DMS153 (cell line): ENCODE data around the gene CHKB.
"Not testable (repeated sequence)": the region's sequence is repeated elsewhere in the genome, so short reads cannot be mapped to it uniquely, and the experiment has no call there.

Experiments used
- DNase-seq: peaks from one replicate; lab custom pipeline; 2025; lab: John Stamatoyannopoulos, UW

CHKB gene

DNA sequence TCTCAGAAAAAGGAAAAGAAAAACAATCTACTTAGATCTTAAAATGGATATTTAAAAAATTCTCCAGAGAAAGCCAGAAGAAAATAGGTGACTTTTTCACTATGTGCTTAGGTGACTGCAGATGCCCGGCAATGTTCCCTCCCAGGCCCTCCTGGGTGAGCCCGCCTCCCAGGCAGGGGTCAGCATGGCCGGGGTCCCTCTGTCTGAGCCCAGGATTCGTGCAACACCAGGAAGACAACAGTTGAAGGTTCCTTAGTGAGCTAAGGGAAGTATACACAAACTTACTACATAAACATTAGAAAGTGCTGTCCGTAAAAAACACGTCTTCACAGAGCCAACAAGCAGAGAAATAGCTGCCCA, 29.5 kb upstream of the CHKB start:
- DNase-seq, result no peak

DNA sequence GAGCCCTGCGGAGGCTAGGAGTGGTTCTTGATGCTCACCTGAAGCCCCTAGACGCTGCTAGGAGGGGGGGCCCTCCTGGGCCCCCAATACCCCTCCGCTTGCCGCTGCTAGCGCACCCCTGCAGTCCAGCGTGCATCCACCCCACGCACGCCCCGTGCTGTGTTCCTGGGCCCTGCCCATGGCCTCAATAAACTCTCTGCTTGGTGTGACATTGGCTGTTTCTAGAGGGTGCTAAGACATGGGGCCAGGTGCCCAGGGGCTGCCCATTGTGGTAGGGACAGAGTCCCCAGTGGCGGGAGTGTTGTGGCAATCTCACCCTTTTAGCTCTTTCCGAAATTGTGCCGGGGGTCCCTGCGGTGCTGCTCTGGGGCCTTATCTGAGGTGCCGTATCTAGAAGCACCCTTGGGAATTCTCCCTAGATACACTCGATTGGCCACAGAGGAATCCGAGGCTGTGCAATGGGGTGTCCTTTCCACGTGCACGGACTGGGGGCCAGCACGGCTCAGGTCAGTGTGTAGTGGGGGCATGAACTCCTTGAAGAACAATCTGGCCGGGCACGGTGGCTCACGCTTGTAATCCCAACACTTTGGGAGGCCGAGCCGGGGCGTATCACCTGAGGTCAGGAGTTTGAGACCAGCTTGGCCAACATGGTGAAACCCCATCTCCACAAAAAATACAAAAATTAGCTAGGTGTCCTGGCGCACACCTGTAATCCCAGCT, 28.9 kb upstream of the CHKB start:
- DNase-seq, result no peak

DNA sequence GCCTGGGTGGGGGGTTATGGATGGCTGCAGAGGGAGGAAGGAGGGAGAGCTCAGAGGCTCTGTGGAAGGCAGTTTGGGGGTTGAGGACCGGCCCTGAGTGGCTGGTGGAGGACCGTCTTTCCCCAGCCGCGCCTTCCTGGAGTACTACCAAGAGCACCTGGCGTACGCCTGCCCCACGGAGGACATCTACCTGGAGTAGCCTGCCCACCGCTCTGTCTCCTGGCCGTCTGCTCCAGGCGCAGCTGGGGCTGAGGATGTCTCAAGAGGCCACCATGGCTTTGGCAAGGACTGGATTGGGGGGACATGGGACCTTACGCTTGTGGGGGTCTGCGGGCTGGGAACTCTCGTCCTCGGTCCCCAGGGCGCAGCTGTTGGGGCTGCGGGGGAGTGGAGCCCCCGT, 27.9 kb upstream of the CHKB start:
- no peak for DNase-seq

DNA sequence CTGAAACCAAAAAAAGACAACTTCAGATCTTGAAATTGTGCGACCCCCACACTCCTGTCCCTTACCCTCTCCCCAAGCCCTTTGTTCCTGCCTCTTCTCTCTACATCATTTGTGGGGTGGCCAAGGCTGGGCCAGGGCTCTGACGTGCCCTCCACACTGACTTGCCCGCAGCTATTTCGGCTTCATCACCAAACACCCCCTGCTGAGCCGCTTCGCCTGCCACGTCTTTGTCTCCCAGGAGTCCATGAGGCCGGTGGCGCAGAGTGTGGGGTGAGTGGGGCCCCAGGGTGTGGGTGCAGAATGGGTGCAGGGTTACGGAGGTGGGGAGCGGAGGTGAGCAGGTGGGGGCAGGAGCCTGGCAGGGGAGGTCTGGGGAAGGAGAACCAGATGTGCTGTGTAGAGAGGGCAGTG, 27.4 kb upstream of the CHKB start:
- no peak for DNase-seq

DNA sequence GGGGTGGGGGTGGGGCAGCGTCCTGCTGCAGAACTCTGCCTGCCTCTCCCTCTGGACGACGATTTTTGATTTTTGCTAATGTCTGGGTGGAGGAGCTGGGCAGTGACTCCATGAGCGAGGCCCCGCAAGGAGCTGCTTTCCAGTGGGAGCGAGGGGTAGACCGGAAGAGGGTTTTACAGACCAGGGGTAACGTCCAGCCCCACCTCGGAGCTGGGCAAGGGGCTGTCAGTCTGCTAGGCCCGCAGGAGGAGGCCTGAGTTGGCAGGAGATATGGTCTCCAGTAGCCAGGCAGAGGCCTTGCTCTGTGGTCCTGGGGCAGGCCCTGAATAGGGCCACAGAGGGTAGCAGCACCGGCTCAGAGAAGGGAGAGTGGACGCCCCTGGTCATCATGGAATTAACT, 26.9 kb upstream of the CHKB start:
- no peak for DNase-seq

DNA sequence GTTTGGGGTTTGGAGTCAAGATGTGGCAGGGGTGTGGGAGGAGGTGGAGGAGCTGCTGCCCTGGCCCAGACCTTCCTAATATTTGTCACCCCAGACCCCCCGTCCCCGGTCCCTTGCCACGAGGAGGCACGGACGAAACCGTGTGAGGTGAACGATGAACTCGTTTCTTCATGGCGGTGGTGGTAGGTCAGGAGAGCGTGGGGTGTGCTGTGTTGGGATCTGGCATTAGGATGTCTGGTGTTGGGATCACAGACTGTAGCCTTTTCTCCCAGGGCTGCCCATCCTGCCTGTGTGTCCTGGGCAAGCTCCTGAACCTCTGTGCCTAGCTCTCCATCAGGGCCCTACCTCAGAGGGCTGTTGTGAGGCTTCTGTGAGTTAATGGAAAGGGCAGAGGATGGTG, 26.3 kb upstream of the CHKB start:
- DNase-seq, result no peak

DNA sequence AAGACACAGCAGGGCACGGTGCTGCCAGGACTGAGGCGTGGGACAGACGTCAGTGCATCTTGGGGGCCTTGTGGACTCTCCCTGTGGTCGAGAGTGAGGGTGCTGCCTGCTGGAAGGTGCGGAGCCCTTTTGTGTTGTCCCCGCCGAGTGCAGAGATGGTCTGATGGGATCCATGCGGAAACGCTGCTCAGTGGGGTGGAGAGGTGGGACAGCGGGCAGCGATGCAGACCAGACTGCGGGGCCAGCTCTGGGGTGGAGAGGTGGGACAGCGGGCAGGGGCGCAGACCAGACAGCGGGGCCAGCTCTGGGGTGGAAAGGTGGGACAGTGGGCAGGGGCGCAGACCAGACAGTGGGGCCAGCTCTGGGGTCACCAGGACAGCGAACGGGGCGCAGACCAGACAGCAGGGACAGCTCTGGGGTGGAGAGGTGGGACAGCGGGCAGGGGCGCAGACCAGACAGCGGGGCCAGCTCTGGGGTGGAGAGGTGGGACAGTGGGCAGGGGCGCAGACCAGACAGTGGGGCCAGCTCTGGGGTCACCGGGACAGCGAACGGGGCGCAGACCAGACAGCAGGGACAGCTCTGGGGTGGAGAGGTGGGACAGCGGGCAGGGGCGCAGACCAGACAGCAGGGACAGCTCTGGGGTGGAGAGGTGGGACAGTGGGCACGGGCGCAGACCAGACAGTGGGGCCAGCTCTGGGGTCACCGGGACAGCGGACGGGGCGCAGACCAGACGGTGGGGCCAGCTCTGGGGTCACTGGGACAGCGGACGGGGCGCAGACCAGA, 25.6 kb upstream of the CHKB start:
- not testable (repeated sequence) for DNase-seq

DNA sequence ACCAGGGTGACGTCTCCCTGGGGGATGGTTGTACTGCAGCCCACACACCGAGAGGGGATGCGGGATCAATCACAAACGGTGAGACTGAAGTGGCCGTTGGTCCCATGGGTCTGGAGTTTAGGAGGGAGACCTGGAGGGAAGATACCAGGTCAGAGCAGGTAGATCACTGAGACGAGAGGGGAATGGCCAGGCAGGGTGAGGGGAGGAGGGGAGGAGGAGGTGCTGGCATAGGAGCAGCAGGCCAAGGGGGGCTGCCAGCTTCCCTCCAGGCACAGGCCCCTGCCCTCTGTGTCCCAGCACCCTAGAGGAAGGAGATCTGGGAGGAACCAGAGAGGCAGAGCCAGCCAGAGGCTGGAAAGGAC, 25.0 kb upstream of the CHKB start:
- DNase-seq, result no peak

DNA sequence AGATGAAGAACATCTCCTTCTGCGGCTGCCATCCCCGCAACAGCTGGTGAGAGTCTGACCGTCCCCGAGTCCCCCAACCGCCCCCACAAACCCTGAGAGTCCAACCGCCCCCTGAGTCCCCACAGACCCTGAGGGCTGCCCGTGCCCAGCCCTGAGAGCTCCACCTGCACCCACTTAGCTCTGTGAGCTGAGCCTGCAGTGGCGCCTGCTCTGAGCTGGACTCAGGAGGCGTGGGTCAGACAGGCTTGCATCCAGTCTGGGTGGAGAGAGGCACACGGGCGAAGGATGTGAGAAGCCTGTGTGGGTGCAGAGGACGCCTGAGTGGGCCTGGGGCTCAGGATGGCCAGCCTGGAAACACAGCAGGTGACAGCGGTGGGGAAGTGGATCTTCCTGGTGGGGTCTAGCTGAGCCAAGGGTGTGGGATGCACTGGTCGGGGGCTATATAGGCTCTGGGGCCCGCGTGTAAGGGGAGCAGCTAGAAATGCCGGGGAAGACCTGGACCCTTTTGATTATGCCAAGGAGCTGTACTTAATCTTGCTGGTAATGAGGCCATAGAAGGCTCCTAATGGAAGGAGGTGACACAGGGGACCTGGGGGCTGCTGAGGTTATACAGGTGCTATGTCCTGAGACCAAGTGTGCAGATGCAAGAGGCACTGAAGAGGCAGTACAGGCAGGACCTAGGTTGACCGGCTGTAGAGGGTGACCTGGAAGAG, 24.5 kb upstream of the CHKB start:
- DNase-seq, result no peak

DNA sequence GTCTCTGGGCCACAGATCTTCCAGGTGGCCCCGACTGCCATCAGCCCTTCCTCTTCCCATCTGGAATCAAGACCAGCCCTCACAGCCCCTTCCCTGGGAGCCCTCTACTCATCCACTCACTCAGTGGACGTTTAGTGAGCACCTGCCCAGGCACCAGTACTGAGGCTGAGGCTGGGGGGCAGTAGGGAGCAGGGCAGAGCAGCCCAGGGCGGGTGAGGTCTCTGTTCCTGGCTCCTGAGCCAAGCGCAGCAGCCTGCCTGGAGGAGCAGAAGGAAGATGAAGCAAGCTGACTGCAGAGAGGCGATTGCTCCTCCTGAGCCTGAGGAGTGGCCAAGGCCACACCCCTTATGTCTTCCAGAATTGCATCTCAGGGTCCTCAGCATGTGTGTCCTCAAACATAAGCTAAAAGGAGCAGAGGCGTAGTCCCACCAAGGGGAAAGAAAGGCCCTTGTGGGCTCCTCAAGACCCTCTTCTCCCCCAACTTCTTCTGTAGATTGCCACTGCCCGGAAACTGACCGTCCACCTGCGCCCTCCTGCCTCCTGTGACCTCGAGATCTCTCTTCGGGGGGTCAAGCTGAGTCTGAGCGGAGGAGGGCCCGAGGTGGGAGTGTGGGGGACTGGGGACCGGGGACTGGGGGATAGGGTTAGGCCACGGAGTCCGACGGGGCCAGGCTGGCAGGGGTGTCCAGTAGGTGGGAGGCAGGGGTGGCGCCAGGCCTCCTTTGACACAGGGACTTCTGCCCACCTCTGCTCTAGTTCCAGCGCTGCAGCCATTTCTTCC, 23.7 kb upstream of the CHKB start:
- no peak for DNase-seq

DNA sequence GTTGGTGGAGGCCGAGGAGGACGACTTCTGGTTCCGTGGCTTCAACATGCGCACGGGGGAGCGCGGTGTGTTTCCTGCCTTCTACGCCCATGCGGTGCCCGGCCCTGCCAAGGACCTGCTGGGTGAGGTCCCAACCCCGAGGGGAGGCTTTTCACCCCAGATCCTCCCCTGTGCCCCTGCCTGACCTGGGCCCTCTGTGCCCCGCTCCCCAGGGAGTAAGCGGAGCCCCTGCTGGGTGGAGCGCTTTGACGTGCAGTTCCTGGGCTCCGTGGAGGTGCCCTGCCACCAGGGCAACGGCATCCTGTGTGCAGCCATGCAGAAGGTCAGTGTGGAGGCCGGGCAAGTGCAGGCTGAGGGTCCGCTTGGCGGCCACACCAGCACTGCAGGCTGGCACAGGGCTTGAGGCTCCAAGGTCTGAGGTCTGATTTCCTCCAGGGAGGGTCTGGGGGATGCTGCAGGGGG, 23.0 kb upstream of the CHKB start:
- DNase-seq, result no peak

DNA sequence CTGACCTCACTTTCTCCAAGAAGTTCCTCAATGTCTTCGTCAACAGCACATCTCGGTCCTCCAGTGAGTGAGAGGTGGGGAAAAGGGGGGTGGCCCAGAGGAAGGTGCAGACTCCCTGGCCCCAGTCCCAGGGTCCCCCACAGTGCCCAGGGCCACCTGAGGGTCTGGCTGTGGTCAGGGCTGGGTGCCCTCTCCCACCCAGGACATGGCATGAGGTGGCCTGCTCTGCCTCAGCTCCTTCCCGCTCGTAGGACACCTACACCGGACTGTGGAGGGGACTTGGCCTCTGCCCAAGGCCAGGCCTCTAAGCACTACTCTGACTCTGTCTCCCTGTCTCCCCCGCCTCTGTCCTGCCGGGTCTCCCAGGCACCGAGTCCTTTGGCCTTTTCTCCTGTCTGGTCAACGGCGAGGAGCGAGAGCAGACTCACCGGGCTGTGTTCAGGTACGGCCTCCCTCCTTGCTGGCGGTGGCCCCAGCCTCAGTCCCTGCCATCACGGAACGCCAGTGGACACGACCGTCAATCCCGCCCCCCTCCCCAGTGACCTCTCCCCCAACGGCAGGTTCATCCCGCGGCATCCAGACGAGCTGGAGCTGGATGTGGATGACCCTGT, 22.5 kb upstream of the CHKB start:
- no peak for DNase-seq

DNA sequence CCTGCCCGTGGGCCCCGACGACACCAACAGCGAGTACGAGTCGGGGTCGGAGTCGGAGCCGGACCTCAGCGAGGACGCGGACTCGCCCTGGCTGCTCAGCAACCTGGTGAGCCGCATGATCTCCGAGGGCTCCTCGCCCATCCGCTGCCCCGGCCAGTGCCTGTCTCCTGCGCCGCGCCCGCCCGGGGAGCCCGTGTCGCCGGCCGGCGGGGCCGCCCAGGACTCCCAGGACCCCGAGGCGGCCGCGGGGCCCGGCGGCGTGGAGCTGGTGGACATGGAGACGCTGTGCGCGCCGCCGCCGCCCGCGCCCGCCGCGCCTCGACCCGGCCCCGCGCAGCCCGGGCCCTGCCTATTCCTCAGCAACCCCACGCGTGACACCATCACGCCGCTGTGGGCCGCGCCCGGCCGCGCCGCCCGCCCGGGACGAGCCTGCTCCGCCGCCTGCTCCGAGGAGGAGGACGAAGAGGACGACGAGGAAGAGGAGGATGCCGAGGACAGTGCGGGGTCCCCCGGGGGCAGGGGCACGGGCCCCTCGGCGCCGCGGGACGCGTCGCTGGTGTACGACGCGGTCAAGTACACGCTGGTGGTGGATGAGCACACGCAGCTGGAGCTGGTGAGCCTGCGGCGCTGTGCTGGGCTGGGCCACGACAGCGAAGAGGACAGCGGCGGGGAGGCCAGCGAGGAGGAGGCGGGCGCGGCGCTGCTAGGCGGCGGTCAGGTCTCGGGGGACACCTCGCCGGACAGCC, 21.8 kb upstream of the CHKB start:
- DNase-seq, result no peak

DNA sequence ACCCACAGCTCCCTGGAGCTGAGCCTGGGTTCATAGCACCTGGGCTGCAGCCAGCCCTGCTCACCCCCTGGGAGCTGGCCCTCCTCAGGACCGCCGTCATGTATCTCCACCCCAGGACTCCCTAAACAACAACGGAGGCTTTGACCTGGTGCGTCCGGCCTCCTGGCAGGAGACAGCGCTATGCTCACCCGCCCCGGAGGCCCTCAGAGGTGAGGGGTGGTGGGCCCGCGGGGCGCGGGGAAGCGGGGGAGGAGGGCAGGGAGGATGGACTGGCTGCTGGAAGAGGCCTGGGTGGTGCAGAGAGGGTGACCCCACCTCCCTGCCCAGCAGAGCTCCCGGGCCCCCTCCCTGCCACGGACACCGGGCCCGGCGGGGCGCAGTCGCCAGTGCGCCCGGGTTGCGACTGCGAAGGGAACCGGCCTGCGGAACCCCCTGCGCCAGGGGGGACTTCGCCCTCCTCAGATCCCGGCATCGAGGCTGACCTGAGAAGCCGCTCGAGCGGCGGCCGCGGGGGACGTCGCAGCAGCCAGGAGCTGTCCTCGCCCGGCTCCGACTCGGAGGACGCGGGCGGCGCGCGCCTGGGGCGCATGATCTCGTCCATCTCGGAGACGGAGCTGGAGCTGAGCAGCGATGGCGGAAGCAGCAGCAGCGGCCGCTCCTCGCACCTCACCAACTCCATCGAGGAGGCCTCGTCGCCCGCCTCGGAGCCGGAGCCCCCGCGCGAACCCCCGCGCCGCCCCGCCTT, 21.0 kb upstream of the CHKB start:
- DNase-seq, result no peak

DNA sequence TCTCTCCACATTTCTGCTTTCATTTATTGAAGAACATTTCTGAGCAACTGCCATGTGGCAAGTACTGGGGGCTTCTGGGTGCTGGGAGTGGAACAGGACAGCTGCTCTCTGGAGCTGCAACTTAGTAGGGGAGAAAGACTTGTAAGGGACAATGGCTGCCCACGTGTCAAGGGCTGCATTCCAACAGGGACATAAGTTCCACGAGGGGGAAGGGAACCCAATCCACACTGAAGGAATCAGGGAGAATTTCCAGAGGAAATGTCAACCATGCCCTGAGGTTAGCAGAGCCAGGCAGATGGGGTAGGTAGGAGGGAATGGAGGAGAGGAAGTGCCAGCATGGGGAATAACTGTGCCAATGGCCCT, 19.7 kb upstream of the CHKB start:
- no peak for DNase-seq

DNA sequence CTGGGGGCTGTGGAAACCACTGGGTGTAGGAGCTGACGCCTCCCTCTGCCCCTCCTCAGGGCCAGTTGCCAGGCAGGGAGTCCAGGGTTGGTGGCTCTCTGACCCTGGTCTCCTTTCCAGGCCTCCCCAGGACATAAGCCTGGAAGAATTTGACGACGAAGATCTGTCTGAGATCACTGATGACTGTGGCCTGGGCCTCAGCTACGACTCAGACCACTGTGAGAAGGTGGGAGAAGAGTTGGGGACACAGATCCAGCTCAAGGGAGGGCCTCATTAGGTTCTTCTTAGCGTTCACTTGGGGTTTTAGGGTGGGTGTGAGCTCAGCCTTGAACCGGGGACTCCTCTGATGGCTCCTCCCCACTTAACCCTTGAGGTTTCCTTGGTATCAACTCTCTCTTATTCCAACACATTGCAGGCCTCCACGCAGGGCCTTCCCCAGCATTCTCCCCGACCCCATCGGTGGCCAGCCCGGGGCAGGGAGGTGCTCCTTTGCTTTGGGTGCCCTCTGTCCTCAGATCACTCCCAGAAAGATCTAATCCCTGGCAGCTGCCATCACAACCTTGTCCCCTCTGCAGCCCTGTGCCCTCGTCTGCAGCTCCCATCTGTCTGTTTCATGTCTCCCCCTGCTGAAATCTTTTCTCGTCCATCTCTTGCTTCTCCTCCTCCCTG, 19.2 kb upstream of the CHKB start:
- DNase-seq, result no peak

DNA sequence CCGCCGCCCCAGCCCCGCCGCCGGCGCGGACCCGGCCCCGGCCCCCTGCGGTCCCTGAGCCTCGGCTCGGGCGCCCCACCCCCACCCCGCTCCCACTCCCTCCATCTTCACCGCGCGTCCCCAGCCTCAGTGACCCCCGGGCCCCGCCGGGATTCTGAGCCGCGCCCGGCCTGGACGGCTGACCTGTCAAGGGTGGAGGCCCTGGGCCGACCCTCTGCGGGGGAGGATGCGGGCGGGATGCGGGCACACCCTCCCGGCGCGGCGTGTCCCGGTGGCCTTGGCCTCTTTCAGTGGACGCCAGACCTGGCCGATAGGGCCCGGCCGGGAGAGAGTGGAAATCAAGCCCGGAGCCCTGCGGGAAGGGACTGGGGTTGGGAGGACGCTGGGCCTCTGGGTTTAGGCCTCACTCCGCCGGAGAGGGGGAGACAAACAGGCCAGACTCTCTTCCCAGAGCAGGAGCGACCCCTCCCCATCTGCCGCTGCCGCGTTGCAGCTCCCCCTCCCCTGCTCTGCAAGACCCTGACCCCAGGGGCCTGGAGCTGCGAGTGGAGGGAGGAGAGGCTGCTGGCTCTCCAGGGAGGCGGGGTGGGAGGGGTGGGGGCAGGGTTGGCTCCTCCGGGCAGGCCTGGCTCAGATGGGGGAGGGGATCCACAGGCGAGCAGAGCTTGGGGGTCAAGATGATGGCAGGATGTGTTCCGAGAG, 18.5 kb upstream of the CHKB start:
- DNase-seq, result no peak

DNA sequence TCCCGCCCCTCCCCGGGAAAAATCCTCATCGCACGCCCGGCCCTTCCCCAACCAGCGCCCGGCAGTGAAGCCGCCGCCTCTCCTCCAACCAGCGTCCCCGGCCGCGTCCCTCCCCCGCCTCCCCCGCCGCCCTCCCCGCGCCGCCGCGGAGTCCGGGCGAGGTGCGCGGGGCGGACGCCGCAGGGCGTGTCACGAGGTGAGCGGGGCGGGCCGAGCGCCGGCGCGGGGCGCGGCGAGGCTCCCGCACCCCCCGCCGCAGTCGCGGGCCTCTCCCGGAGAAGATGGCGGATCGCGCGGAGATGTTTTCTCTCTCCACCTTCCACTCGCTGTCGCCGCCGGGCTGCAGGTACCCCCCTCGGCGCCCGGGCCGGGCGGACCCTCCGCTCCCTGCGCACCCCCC, 17.9 kb upstream of the CHKB start, which contains the start of gene MAPK8IP2:
MAPK8IP2 (plus strand) TSS at position 256 of the 400 bp plus-strand sequence; CDS start at position 282, 26 bp downstream.
- no peak for DNase-seq

DNA sequence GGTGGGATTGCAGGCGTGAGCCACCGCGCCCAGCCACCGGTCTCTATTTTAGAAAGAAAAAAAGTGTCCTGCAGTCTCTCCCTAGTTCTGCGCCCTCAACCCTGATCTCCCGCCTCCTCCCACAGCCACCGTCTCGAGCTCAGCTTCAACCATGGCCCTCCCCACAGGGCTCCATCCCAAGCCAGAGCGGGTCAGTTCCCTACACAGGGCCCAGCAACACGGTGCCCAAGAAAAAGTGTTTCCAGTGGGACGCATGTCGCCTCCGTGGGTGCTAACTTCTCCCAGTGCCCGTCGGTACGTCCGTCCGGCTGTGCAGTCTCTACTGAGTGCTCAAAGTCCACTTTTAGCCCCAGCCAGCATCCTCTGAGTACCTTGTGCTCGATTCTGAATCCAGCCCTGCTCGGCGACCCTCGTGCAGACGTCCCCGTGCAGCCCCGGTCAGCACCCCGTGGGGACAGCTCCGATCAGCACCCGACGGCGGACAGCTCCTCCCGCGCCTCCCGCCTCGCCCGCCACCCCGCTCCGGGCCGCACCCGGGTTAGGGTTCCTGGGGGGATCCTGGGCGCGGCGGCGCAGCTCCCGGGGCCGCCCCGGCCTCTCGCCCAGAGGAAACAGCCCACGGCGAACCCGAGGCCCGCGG, 17.3 kb upstream of the CHKB start:
- no peak for DNase-seq
